CD1c-positive myeloid dendritic cell (primary cell): ENCODE measurements around the gene LRRC27.

ENCODE experiments used
- DNase-seq: peaks from one replicate; pipeline ENCODE4 v3.0.0-alpha.2; 2016; ENCODE audit errors: extremely low spot score

LRRC27 gene

DNA sequence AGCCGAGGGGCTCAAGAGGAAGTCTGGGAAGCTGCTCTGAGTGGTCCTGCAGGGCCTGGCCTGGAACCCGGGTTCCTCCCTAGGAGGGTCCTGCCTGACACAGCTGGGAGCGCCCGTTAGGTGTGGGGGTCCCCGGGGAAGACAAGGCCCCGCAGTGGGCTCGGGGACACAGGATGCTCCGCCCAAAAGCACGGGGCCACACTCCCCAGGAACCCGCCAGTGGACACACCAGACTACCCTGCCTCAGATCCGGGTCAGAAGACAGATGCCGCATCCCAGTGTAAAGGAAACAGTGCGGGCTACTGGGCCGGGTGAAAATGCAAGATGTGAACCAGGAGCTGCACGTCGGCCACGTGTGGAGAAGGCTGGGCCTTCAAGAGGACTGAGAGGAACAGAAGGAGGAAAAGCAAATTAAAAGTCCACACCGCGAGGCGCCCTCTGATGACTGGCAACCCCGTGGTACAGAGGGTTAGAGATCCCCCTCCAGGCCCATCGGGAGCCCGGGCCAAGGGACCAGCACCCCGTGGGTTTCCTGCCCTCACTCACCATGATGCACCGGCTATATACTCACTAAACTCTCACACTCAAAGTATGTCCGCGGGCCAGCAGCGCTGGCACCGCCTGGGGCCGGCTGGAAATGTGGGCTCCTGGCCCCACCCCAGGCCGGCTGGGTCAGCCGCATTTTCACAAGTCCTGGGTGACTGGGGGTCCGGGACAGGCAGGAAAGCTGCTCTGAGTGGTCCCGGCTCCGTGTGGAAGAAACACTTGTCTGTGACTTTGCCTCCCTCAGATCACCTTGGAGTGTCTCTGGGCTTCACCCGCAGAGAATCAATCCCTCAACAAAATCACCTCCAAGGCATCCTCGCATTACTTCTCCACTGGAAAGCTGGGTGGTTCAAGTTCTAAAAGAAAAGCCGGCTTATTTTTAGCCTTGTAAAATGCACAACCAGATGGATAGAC lies 30.3 kb upstream of the LRRC27 start:
- no peak for DNase-seq

DNA sequence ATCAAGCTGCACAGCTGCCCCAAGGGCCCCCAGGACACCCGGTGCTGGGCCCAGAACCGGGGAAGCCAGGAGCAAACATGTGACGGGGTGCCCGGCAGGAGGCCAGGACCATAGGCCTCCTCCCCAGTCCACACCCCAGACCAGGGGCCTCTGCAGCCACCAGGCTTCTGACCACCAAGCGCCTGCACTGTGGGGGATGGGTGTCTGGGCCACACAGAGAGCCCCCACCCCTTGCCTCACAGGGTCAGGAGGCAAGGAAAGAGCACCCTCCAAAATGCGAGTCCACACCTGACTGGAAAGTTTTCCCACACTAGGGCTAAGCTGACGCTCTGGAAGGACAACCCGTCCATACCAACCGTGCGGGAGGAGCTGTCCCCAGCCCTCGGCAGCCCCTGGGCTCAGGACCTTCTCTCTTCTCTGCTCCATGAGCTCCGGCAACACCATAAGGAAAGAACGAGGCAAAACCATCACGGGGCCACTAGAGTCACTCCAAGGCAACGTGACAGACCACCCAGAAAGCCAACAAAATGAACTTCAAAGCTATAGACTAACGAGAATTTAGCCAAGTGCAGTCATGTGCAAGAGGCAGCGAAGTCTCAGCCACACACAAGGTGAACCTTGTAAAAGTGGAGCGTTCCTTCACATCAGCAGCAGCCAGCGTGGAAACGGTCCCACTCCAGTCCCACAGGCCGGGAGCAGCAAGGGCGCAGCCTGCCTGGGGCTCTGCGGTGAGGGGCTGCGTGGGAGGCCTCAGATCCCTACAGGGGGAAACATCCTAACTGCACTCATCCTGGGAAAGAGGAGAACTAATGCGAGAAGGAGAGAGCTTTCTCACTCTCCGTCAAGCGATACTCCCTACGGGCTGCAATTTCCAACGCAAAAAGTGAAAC lies 29.3 kb upstream of the LRRC27 start:
- DNase-seq = no peak

DNA sequence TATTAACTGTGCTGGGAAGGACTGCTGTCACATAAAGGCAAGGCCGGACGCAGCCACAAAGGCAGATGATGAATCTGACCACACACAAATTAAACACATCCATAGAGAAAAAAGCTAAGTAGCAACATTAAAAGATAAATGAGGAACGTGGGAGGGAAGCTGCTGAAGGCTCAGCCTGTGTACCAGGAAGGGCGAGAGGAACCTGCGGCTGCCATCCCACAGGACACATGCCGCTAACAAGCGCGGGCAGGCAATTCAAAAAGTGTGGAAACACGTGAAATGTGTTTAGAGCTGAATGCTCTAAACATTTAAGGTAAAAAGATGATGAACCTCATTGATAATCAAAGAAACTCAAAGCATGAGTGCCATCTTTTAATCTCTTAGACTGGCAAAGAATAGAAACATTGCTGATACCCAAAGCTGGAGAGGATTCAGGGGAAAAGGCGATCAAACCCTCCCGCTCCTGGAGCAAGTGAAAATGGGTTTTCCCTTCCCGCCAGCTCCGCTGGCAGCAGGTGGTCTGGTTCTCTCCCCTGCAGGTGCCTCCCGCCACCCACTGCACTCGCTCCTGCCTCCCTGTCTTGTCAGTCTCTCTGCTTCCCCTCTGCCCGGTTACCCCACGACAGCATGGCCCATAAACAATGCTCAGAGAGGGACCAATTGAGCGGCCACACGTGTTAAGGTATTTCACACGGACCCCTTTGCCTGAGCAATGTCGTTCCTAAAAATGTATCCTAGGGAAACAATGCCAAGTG lies 28.5 kb upstream of the LRRC27 start:
- no peak for DNase-seq

DNA sequence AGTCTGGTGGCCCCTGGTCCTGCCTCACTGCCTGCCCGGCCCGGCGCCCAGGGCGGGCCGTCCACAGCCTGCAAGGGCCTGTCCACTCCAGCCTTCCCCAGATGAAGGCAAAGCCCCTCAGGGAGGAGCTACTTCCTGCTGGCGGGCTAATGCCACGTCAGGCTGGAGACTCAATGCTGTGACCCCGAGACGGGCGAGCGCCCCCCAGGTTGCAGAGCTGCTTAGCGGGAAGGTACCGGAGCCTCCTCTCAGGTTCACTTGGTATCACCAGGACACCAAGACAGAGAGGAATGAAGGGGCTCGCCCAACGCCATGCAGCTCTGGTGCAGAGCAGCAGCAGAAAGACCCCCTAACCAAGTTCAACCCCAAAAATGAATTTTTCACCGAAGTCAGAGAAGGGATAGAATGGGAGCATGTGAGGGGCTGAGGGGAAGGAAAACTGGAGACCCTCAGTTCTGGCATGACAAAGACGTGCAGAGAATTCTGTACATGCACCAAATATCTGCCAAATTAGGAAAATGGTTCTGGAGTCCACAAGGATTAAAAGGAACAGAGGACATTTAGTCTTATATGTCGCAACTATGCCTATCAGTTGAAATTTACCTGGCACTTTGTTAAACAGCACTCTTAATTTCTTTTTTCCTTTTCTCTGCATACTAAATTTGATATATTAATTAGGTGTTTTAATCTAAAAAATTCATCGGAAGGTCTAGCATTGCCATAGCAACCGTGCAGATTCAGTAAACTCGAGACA lies 27.1 kb upstream of the LRRC27 start:
- DNase-seq = no peak

DNA sequence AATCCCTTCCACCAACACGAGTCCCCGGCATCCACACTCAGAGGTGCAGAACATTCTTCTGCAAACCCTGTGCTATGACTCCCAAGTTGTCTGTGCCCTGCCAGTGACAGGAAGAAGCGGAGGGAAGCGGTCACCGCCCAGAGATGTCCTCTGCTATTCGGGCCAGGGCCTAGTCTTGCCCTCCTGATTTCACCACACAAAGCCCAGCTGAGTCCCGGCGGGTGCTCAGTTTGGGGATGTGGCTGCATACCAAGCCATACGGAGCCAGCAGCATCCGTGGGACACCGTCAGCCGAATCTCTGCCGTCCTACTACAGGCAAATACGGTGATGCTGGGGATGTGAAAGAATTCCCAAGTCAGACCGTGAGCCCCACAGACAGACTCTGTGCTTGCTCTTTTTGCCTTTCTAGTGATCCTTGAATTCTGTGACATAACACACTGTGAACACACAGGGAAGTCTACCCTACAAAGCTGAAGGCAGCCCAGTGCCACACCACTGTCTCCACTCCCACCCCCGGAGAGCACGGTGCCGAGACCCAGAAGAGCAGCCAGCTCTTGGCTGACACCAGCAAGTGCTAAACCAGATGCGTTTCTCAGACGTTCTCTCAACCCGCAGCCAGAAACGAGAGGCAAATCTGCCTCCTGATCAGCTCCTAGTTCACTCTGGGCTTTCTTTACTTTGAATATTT lies 26.2 kb upstream of the LRRC27 start:
- no peak for DNase-seq

DNA sequence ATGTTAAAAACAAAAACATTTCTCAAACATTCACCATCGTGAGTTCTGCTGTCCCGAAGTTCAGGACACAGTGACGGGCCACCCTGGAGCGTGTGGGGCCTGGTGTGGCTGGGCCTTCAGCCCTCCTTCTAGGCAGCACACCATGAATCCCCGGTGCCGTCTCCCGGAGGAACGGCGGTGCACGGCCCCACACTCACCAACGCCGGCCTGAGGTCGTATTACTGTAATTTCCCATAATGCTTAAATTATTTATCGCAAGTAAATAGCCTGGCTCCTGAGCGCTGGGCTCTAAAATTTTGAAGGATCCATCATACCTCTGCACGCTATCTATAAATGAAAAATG lies 25.7 kb upstream of the LRRC27 start:
- DNase-seq = no peak

DNA sequence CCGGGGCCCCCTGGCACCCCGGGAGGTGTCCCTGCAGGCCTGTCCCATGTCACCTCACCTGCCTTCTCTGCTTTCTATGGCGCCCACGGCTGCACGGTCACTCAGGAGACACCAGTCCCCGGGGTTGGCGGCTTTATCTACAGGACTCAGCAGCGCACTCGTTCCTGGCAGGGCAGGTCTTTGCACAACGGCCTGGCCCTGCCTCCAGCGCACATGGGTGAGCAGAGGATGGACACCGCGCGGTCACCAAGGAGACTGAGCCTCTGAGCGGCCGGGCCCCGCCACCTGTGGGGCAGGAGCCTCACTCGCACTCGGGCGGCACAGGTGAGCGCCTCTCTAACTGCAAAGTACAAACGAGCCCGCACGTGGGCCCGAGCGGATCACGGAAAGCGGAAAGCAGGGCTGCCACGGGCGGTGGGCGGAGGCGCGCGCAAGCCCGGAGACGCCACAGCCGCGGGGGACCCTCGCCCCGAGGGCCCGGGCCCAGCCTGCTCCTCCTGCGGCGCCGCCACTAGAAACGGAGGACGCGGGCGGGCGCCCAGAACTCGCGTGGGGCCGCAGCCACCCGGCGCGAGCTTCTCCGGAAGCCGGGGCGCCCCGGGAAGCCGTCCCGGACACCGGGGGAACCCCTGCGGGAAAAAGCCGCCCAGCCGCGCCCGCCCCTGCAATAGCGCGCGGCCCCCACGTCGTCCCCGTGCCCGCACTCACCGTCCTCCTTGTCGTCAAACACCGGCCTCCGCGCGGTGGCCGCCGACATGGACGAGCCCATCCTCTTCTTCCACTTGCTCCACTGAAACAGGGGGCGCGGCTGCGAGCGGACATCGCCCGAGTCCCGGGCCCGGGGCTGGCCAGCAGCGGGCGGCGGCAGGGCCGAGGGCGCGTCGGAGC lies 24.9 kb upstream of the LRRC27 start:
- peak; percentile 35 for DNase-seq

DNA sequence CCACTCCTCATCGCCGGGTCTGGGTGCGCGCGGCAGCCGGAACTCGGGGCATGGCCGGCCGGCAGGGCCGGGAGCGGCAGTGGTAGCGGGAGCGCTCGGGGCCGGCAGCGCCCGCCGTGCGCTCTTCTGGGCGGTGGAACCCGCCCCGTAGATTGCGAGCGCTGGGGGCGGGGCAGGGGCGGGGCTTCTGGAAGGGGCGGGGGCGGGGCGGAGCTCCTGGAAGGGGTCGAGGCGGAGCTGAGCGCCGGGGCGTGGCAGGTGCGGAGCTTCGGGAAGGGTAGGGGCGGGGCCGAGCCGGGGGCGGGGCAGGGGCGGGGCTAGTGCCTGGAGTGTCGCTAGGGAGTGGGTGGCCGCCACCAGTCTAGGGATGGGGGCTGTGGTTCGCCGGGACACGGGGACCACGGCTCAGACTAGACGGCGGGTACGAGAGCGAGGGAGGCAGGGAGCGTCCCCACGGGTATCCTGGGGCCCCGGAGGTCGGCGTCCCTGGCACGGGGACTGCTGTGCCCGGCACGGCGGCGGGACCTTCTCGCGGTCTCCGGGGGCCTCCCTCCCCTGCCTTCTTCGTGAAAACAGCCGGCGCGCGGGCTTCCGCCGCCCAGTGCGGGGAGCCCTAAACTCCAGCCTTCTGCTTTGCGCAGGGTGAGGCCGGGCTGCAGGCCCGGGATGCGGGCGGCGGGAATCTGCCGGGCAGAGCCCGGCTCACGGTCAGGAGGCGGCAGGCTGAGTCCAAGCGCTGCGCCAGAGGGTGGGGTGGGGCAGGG lies 24.0 kb upstream of the LRRC27 start, which contains the start of gene STK32C:
STK32C (minus strand) TSS at position 128 of the 764 bp plus-strand sequence; CDS start at position 11, 117 bp downstream.
- DNase-seq = peak; percentile 96

DNA sequence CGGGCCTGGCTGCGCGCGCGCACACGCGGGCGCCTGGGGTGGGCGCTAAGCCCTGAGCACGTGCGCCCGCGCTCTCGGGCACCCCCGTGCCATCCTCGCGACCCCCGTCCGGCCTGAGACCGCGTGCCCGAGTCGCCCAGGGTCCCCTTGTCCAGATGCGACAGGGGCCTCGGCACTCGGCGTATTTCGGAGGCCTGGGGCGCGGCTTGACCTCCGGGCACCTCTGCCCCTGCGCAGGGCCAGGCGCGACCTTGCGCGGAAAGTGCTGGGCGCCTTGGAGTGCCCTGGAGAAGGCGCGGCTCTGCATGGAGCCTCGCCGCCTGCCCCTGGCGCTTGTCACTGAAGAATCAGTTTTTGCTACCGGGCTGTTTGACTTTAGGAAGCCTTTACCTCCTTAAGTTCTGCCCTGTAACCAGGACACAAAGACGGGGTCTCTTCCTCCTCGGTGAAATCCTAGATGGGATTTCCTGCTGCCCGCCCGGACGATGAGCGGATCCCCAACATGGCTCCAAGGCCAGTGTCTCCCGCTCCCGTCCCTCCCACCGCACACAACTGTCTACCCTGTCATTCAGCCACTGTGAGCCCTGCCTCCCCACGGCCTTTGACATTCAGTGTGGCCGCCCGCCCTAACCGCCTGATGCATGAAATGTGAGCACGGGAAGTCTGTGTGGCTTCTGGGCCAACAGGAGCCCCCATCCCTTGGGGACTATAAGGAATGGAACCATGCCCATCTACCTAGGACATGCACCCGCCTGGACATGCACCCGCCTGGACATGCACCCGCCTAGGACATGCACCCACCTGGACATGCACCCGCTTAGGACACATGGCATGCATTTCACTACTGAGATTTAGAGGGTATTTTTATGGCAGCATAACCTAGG lies 23.2 kb upstream of the LRRC27 start:
- no peak for DNase-seq

DNA sequence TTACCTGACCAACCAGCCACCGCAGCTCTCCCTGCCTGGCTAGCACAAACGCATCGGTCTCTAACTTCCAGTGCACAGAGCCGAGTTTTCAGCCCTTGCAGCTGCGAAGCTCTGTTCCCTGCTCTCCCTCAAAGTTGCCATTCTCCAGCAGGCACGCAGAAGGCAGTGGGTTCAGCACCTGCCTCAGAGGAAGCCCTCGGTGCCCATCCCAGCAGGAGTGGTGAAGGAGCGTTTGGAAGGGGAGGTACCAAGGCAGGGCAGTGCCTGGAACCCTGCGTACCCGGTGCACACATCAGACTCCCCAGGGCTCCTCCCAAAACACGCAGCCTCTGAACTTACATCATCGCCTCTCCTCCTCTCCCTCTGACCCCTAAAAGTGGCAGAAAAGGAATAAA lies 22.5 kb upstream of the LRRC27 start:
- no peak for DNase-seq

DNA sequence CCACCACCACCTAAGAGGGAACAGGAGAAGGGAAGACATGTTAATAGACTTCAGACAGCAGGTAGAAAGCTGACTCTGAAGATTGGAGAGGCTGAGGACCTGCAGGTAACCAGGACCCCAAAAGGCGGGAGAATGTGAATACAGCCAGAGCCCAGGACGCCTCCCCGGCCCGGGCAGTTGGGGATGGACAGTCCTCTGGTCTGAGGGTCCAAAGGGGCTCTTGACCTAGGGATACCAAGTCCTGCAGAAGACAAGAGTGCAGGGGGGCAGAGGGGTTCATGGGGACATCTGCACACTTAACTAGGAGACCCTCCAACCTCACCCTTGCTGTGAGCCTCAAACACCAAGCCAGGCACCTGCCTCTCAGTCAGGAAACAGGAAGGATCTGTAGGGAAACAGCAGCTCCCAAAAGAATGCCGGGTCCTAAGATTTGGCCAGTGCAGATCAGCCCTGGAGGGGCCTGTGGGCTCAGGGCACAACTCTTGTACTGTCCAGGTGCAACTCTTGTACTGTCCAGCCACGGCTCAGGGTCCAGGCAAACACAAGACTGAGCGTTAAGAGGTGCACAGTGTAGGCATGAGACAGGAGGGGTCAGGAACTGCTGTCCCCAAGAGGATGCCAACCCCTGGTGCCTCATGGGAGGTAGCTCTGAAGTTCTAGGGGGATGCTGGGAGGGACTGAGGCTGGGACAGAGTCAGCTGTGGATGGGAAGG lies 22.0 kb upstream of the LRRC27 start:
- DNase-seq = no peak

DNA sequence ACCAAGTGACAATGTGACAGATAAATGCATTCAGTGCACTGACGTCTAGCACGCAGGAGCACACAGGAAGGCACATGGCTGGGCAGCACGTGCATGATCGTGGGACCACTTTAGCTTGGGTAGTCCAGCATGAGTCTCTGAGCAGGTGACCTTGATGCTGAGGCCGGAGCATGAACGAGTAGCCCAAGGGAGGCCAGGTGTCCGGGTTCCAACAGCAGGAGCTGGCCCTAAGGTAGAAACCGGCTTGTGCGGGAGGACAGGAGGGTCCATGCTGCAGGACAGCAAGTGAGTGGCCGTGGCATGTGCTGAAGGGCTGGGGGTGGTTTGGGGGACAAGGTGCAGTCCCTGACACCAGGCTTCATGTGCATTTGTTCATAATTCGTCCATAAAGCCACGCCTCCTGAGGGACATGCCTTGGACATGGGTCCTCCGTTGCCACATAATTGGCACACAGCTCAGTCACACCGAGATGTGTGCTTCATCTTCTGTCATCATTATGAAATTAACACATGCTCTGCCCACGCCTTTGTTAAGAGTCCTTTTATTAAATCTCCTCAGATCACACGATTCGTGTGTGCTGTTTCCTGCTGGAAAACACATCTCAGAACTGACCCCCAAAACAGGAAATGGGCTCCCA lies 21.2 kb upstream of the LRRC27 start:
- peak; percentile 58 for DNase-seq

DNA sequence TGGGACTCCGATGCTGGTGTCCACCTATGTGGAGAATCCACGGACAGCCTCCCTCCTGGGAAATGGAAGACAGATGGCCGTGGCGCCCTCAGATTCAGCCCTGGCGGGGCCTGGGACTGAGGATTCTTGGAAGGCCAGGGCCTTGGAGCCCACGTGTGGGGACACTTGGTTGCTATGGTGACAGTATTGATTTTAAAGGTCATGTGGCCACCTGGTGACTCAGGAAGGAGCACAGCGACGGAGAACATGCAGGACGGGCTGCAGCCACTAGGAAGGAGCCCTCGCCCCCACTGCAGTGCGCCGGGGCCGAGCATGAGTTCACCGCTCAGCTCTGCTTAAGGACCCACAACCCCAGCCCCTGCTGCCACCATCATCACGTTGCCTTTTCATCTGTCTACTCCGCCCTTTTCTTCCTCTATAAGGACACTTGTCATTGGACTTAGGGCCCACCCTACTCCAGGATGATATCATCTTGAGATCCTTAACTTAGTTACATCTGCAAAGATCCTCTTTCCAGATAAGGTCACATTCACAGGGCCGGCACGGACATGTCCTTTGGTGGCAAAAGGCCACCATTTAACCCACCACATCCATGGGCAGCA lies 20.6 kb upstream of the LRRC27 start:
- DNase-seq = peak; percentile 47

DNA sequence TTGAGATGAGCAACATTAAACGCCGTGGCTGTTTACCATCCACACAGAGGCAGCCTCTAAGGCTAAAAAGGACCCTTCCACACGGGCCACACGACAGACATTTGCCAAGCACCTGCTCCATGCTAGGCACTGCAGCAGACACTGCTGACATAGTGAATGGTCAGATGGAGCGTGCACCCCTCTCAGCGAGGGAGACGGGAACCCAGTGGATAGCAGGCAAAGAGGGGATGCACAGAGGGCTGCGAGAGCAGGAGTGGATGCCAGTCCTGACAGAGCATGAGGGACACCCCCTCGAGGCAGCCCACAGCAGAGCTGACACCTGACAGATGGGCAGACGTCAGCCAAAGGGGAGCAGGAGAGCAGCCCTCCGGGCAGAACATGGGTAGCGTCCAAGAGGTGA lies 18.7 kb upstream of the LRRC27 start:
- no peak for DNase-seq

DNA sequence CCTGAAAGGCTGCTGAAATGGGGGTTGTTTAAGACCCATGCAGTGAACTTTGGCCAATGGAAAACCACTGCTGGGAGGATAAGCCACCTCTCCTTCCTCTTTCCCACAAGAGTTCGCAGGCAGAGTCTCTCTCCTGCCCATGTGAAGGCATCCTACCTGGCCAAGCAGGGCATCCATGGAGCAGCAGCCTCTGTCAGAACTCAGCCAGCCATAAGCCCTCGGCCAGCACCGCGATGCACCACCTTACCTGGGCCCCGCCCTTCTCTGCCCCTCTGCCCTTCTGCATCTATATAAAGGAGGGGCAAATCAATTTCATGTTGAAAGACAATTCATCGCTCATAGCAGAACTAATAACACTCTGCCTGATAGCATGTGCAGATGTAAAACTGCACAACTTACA lies 18.1 kb upstream of the LRRC27 start:
- DNase-seq = no peak

DNA sequence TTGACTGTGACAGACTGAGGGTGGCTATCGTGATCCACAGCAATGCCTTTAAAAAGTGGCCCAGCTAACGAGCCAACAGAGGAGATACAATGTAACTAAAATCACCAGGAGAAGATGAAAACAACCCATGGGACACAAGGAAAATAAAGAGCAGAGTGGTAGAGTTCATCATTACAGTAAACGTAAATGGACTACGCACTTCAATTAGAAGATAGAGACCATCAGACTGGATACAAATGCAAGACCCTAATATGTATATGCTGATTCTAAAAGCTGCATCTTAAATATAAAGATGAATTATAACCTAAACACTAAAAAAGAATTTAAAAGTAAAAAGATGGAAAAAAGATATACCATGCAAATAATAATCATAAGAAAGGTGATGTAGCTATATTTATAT lies 17.7 kb upstream of the LRRC27 start:
- no peak for DNase-seq
